Measurements from ENCODE around the gene PRDM1. TPM values are rescaled to one million over a fixed set of nuclear protein-coding genes. Genes with fewer than 3 reads are reported as not detected.
A peak's percentile ranks its signal among the peaks of the same experiment; 100 is the strongest.

Gene PRDM1
- total RNA-seq, 1 experiment from 2014 or later: 0.40 TPM

DNA sequence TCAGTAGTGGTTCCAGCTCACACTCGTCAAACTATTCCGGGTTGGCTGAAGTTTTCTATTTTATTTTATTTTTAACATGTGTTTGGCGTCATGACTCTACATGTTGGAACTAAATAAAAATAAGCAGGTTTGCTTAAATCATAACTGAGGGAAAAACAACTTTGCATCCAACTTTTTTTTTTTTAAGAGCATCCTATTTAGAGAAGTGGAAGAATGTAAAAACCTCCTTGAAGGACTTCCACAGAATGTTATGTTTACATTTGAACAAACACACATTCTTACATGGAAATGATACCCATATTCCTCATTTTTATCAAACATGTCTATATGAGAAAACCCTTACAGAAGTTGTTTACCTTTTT is 659 bp downstream of the PRDM1 start:
- Mint-ChIP-seq H3K4me1 (ENCODE audit: low read depth, unreplicated experiment) (peaks cover 28% of the 10 kb centered on the region), H3K9me3 (ENCODE audit: low read depth, unreplicated experiment) (no peaks in the 10 kb centered on the region), H3K27me3 (ENCODE audit: unreplicated experiment) (peaks cover 21% of the 10 kb centered on the region), H3K27ac (ENCODE audit: unreplicated experiment) (peak overlapping the region; percentile 57), H3K4me3 (ENCODE audit: low read depth, unreplicated experiment) (peak overlapping the region; percentile 97), H3K36me3 (ENCODE audit: insufficient read depth, unreplicated experiment) (peaks cover 12% of the 10 kb centered on the region)
- TF ChIP-seq, protein P1, sequence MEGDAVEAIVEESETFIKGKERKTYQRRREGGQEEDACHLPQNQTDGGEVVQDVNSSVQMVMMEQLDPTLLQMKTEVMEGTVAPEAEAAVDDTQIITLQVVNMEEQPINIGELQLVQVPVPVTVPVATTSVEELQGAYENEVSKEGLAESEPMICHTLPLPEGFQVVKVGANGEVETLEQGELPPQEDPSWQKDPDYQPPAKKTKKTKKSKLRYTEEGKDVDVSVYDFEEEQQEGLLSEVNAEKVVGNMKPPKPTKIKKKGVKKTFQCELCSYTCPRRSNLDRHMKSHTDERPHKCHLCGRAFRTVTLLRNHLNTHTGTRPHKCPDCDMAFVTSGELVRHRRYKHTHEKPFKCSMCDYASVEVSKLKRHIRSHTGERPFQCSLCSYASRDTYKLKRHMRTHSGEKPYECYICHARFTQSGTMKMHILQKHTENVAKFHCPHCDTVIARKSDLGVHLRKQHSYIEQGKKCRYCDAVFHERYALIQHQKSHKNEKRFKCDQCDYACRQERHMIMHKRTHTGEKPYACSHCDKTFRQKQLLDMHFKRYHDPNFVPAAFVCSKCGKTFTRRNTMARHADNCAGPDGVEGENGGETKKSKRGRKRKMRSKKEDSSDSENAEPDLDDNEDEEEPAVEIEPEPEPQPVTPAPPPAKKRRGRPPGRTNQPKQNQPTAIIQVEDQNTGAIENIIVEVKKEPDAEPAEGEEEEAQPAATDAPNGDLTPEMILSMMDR (IDR thresholded peaks at IDR 0.05; ENCODE audit: unreplicated experiment): no peak
- no peak for DNase-seq
- intact Hi-C loops (cut with micrococcal nuclease; ENCODE audit: unreplicated experiment): loop anchor here (5.0 to 10.0 kb wide), 3 partner anchors 354 to 652 kb away; no protein-coding TSS in a partner anchor
- no TSS peak for BruUV-seq (replicated peaks)
- CTCF ChIA-PET: no interaction called here

DNA sequence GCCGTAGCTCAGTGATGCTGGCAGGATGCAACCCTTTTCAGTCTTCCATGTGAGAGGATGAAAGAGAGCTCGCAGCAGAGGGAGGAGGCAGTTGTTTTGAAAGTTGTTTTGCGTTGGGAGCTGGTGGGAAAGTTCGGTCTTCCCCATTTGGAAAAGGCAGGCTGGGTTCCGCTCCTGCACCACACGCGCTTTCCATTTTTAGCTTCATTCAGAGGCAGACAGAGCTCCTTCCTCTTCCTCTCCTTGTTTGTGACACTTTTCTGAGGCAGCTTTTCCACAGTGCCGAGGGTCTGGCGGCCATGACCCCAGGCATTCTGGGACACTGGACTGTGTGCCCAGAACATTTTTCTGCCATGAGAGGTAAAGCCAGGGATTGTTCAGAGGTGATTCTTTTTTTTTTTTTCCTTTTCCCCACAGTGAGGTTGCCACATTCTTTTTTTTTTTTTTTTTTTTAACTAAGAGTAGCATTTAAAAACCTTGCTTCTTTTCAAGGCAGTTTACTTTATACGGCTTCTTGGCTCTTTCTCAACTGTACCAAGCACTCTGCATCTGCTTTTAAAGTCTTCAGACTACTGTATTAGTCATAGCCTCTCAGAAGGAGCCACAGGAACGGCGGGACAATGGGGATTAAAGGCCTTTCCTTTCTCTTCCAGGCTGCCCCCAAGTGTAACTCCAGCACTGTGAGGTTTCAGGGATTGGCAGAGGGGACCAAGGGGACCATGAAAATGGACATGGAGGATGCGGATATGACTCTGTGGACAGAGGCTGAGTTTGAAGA is 1.6 kb downstream of the PRDM1 start:
- H3K36me3 Mint-ChIP-seq (ENCODE audit: insufficient read depth, unreplicated experiment): peaks cover 12% of the 10 kb centered on the region
- H3K9me3 Mint-ChIP-seq (ENCODE audit: low read depth, unreplicated experiment): no peaks in the 10 kb centered on the region
- intact Hi-C loops (cut with micrococcal nuclease; ENCODE audit: unreplicated experiment): loop anchor here (5.0 to 10.0 kb wide), 3 partner anchors 355 to 653 kb away; no protein-coding TSS in a partner anchor
- TF ChIP-seq, protein P1 (IDR thresholded peaks at IDR 0.05; ENCODE audit: unreplicated experiment): no peak
- CTCF ChIA-PET: no interaction called here
- no peak overlapping the region for H3K4me3 Mint-ChIP-seq (ENCODE audit: low read depth, unreplicated experiment)
- peaks cover 13% of the 10 kb centered on the region for H3K27me3 Mint-ChIP-seq (ENCODE audit: unreplicated experiment)
- peaks cover 28% of the 10 kb centered on the region for H3K4me1 Mint-ChIP-seq (ENCODE audit: low read depth, unreplicated experiment)
- no peak overlapping the region for H3K27ac Mint-ChIP-seq (ENCODE audit: unreplicated experiment)
- no peak for DNase-seq
- BruUV-seq (replicated peaks): no TSS peak

DNA sequence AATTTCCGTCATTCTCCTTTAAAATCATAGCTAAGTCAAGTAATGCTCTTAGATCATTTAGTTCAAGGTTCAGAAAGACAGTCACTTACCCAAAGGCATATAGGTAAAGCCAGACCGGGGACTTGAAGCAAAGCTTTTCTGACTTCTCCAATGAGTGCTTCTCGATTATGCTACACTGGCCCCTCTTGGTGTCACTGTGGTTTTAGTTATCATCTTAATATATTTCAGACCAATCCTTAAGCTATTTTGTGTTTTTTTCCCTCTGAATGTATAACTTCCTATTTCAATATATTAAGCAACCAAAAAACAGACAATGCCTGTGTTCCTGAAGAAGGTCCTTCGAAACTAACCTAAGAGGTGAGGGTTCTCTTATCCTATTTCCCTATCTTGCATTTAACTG is 3.9 kb downstream of the PRDM1 start:
- no peak for DNase-seq
- intact Hi-C loops (cut with micrococcal nuclease; ENCODE audit: unreplicated experiment): loop anchor here (5.0 to 10.0 kb wide), 2 partner anchors 105 to 212 kb away; no protein-coding TSS in a partner anchor
- BruUV-seq (replicated peaks): no TSS peak
- Mint-ChIP-seq H3K4me1 (ENCODE audit: low read depth, unreplicated experiment) (peaks cover 19% of the 10 kb centered on the region), H3K27ac (ENCODE audit: unreplicated experiment) (no peak overlapping the region), H3K36me3 (ENCODE audit: insufficient read depth, unreplicated experiment) (peaks cover 12% of the 10 kb centered on the region), H3K9me3 (ENCODE audit: low read depth, unreplicated experiment) (no peaks in the 10 kb centered on the region), H3K27me3 (ENCODE audit: unreplicated experiment) (peaks cover 13% of the 10 kb centered on the region), H3K4me3 (ENCODE audit: low read depth, unreplicated experiment) (no peak overlapping the region)
- TF ChIP-seq, protein P1 (IDR thresholded peaks at IDR 0.05; ENCODE audit: unreplicated experiment): no peak
- CTCF ChIA-PET: interaction anchor here (0.9 to 1.3 kb wide), 3 partner anchors 9 to 659 kb away, joined by 3 to 12 read pairs (median 4); no protein-coding TSS in a partner anchor

DNA sequence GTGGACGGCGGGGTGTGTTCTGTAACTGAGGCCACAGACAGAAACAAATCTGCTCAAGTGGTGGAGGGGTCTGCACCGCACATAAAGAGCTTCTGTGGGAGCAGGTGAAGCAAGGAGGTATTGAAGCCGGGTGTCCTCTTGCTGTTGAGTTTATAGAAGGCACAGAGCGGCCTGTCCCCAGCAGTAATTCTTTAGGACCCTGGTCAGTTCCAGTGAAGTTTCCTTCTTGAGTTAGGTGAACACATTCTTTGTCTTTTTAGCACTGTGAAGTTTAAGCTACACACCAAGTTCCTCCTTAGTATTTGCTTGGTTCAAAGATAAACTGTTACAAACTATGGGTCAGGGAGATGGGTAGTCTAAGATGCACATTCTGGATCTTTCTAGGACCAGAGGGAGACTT is 6.1 kb downstream of the PRDM1 start:
- DNase-seq: no peak
- Mint-ChIP-seq H3K27ac (ENCODE audit: unreplicated experiment) (no peak overlapping the region), H3K4me3 (ENCODE audit: low read depth, unreplicated experiment) (no peak overlapping the region), H3K36me3 (ENCODE audit: insufficient read depth, unreplicated experiment) (no peaks in the 10 kb centered on the region), H3K4me1 (ENCODE audit: low read depth, unreplicated experiment) (peaks cover 13% of the 10 kb centered on the region), H3K9me3 (ENCODE audit: low read depth, unreplicated experiment) (no peaks in the 10 kb centered on the region), H3K27me3 (ENCODE audit: unreplicated experiment) (peaks cover 13% of the 10 kb centered on the region)
- CTCF ChIA-PET: no interaction called here
- TF ChIP-seq, protein P1 (IDR thresholded peaks at IDR 0.05; ENCODE audit: unreplicated experiment): no peak
- intact Hi-C loops (cut with micrococcal nuclease; ENCODE audit: unreplicated experiment): loop anchor here (5.0 to 10.0 kb wide), 2 partner anchors 103 to 210 kb away; no protein-coding TSS in a partner anchor
- BruUV-seq (replicated peaks): no TSS peak

Measured in Calu3 (cell line).